Large intestine (tissue), 3 donors: ENCODE data around the gene ARMH1. TPM values are rescaled to one million over a fixed set of nuclear protein-coding genes. Genes with fewer than 3 reads are reported as not detected.

Source experiments
- DNase-seq, 2 donors: peaks; one replicate each; pipeline versions ENCODE4 v3.0.0 to v3.0.0-alpha.2; 2013
- H3K27ac ChIP-seq: one replicate; pipeline ENCODE4 v1.5.1; 2013; ENCODE audit warnings: low read length
- H3K27me3 ChIP-seq: 2 replicates; pipeline ENCODE4 v1.6.1; 2013; ENCODE audit warnings: low read length; ENCODE audit not compliant: control insufficient read depth, insufficient read depth
- H3K36me3 ChIP-seq: 2 replicates; pipeline ENCODE4 v1.6.1; 2013; ENCODE audit warnings: low read length; ENCODE audit not compliant: control insufficient read depth, insufficient read depth
- H3K4me1 ChIP-seq: one replicate; pipeline ENCODE4 v1.6.1; 2013; ENCODE audit warnings: low read length; ENCODE audit not compliant: control insufficient read depth, insufficient read depth
- H3K4me3 ChIP-seq: one replicate; pipeline ENCODE4 v1.5.1; 2013; ENCODE audit warnings: low read length
- H3K9me3 ChIP-seq: one replicate; pipeline ENCODE4 v1.6.1; 2013; ENCODE audit warnings: mild to moderate bottlenecking, low read depth, low read length, moderate library complexity; ENCODE audit not compliant: control insufficient read depth
- WGBS: methylation state at CpG from one replicate; pipeline ENCODE4 v1.1.5; 2013; ENCODE audit warnings: low lambda C conversion rate; ENCODE audit not compliant: insufficient coverage; 5-methylcytosine and 5-hydroxymethylcytosine counted together
- polyA plus RNA-seq: library from polyadenylated mRNA; unstranded; fragments of 120-200 nt; gene quantifications from one replicate; pipeline ENCODE4 v1.2.1, GENCODE V29; 2013

ARMH1 gene
- polyA plus RNA-seq, 1 donor = 2.8 TPM

DNA sequence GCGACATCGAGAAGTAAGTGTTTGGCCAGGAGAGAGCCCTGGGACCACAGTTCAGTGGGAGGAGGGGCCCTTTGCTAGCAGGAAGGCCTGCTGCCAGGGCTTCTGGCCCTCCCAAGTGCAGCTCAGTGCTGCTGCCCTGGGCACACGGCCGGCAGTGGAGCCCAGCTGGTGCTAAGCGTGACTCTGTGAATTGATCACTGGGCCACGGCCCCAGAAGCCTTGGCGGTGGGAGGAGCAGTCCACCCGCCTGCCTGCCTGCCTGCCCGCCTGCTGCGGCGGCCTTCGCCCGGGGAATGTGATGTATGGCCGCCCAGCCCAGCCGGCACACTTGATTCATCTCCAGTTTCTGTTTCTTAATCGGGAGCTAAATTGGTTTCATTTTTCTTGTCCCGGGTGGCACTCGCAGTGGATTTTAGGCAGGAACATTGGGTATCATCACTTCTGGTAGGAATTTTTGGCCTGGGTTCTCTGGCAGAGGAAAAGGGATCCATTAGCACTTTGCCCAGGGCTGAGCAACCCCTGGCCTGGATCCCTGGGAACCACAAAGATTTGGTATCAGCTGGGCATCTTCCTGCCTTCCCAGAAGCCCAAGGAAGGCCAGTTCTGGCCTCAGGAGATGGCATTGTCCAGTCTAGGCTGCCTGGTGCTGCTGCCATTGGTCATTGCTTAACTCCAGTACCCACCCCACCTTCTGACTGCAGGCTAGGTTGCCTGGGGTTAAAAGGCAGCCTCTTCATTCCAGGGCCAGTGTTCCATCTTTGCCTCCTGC is 28.9 kb upstream of the ARMH1 start:
- Histone ChIP-seq H3K4me1 (peaks cover 41% of the 10 kb centered on the region), H3K36me3 (peaks cover 94% of the 10 kb centered on the region), H3K4me3 (no peak overlapping the region), H3K27ac (peak overlapping the region; percentile 25), H3K27me3 (no peaks in the 10 kb centered on the region), H3K9me3 (no peaks in the 10 kb centered on the region)
- WGBS = no CpG with 5 or more reads among the region's 18 CpGs
- no peak for DNase-seq

DNA sequence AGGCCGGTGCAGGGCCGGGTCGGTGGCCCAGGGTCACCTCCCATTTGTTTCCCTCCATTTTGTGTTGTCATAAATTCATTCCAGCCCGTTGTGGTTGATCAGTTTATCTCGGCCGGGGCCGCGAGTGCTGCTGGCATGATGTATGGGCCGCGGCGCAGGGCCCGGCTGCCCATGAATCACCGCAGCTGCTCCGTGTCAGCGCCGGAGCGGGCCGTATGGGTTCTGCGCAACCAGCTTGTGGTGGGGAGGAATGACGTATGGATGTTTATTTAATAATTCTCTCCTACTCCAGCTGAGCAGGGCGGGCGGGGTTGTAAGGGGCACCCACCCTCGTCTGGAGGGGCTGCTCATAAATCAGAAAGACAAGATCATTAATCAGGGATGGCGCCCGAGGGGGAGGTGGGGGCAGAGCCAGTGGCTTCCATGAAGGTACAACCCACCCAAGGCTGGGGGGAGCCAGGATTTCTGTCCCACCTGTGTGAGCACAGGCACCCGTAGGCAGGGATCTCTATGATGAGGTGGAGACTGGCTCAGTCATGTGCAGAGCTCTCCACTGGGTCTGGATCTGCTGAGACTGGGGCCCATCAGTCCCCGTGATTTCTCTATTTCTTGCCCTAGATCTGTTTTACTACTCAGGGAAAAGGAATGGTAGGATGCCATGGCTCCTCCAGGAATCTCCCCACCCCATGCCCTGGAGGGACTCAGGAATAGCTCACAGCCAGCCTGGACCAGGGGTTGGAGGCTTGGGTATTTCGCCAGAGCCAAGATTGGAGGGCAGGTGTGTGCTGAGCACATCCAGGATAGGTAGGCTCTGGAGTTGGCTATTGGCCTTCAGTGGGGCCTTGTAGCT is 28.0 kb upstream of the ARMH1 start:
- Histone ChIP-seq H3K36me3 (peaks cover 94% of the 10 kb centered on the region), H3K4me3 (no peak overlapping the region), H3K27ac (no peak overlapping the region), H3K9me3 (no peaks in the 10 kb centered on the region), H3K27me3 (no peaks in the 10 kb centered on the region), H3K4me1 (peaks cover 47% of the 10 kb centered on the region)
- no peak for DNase-seq
- no CpG with 5 or more reads among the region's 28 CpGs for WGBS

DNA sequence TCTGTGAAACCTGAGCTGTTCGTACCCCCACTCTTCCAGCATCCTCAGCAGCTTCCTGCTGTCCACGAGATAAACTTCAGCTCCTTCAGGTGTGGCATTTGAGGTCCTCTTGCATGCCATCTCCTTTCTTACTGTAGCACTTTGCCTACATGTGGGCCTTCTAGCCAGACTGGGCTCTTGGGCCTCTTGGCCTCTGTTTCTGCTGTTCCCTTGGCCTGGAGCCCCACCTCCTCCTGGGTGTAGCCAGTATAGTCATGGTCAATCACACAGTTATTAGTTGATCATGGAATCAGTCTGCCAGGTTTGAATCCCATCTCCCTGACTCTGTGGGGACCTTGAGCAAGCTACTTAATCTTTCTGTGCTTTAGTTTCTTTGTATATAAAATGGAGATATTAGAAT is 26.6 kb upstream of the ARMH1 start:
- Histone ChIP-seq H3K27ac (no peak overlapping the region), H3K27me3 (no peaks in the 10 kb centered on the region), H3K4me3 (no peak overlapping the region), H3K4me1 (peaks cover 50% of the 10 kb centered on the region), H3K36me3 (peaks cover 80% of the 10 kb centered on the region), H3K9me3 (no peaks in the 10 kb centered on the region)
- no peak for DNase-seq
- no CpG with 5 or more reads among the region's 2 CpGs for WGBS

DNA sequence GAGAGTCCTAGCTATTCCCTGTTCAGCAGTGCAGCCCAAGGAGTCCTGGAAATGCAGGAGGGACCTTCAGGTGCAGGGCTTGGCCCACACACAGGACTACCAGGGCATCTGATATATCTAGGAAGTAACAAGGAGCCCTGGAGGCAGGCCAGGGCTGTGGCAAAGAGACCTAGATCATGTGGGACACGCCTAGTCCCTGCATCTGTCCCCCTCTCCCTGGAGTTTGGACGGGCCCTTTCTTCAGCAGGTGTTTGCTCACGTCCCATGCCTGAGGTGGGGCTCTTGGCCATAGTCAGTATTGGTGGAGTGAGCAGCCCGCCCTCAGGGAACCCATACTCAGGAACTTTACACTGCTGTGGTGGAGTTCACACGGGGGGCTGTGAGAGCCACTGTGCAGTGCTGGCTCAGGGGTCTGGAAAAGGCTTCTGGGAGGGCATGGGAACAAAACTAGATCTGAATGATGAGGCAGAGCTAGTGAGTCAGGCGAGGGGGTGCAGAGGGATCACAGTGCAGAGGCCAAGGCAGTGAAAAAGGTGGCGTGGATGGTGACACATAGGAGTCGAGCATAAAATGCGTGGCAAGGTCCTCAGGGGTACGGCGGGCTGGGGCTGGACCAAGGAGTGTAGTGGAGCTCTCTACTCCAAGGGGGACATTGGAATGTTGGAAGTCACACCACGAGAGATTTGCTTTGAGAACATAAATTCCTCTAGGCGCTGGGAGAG is 25.8 kb upstream of the ARMH1 start:
- Histone ChIP-seq H3K27ac (peak overlapping the region; percentile 17), H3K4me3 (no peak overlapping the region), H3K9me3 (no peaks in the 10 kb centered on the region), H3K27me3 (no peaks in the 10 kb centered on the region), H3K36me3 (peaks cover 77% of the 10 kb centered on the region), H3K4me1 (peaks cover 50% of the 10 kb centered on the region)
- 97% methylated on average over 6 of the region's 13 CpGs for WGBS
- DNase-seq = peak in 1 of 2 donors; percentile 70

DNA sequence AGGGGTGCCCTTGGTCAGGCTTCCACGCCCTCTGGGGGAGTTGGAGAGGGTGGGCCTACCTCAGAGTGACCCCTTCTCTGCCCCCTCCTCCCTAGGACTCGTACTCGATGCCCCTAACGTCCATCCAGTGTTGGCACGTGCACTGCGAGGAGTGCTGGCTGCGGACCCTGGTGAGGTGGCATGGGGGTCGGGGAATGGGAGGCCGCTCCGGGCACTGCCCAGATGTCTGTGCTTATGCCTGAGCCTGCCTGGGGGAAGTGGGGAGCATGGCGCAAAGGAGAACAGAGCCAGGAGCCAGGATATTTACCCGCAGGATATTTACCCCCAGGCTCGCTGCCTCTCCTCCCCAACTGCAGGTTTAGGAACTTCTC is 24.7 kb upstream of the ARMH1 start:
- Histone ChIP-seq H3K9me3 (peaks cover 1% of the 10 kb centered on the region), H3K4me1 (peaks cover 50% of the 10 kb centered on the region), H3K27ac (peak overlapping the region; percentile 69), H3K36me3 (peaks cover 74% of the 10 kb centered on the region), H3K27me3 (no peaks in the 10 kb centered on the region), H3K4me3 (no peak overlapping the region)
- no peak for DNase-seq
- no CpG with 5 or more reads among the region's 13 CpGs for WGBS

DNA sequence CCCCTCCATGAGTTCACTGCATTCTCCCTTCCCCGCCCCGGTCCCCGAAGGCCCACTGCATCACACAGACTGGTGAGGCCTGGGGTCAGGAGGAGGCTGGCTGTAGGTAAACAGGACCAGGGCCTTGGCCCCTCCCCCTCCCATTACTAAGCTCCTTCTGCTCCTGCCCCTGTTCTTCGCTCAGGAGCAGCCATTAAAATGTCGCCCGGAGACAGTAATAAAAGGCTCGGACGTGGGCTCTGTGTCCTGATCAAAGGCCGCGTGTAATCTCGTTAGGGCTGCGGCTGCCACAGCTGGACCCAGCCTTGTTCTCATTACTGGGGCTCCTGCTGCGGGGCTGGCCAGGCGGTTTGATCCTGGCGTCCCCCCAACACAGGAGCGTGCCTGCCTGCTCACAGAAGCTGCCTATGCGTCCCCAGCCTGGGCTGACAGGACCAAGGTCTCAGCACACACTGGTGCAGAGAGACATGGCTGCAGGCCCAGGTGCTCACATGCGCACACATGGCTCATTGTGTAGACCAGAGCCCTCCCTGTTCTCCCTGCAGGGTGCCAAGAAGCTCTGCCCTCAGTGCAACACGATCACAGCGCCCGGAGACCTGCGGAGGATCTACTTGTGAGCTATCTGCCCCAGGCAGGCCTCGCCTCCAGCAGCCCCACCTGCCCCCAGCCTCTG is 24.2 kb upstream of the ARMH1 start:
- Histone ChIP-seq H3K36me3 (peaks cover 71% of the 10 kb centered on the region), H3K4me3 (no peak overlapping the region), H3K27ac (peak overlapping the region; percentile 69), H3K27me3 (no peaks in the 10 kb centered on the region), H3K4me1 (peaks cover 50% of the 10 kb centered on the region), H3K9me3 (peaks cover 3% of the 10 kb centered on the region)
- no CpG with 5 or more reads among the region's 23 CpGs for WGBS
- DNase-seq = peak; percentile 84 to 92

DNA sequence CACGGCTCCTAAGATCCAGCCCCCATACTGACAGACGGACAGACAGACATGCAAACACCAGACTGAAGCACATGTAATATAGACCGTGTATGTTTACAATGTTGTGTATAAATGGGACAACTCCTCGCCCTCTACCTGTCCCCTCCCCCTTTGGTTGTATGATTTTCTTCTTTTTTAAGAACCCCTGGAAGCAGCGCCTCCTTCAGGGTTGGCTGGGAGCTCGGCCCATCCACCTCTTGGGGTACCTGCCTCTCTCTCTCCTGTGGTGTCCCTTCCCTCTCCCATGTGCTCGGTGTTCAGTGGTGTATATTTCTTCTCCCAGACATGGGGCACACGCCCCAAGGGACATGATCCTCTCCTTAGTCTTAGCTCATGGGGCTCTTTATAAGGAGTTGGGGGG is 23.4 kb upstream of the ARMH1 start:
- Histone ChIP-seq H3K36me3 (peaks cover 63% of the 10 kb centered on the region), H3K27ac (no peak overlapping the region), H3K4me1 (peaks cover 50% of the 10 kb centered on the region), H3K27me3 (no peaks in the 10 kb centered on the region), H3K9me3 (peaks cover 3% of the 10 kb centered on the region), H3K4me3 (no peak overlapping the region)
- no CpG with 5 or more reads among the region's 8 CpGs for WGBS
- DNase-seq = no peak

DNA sequence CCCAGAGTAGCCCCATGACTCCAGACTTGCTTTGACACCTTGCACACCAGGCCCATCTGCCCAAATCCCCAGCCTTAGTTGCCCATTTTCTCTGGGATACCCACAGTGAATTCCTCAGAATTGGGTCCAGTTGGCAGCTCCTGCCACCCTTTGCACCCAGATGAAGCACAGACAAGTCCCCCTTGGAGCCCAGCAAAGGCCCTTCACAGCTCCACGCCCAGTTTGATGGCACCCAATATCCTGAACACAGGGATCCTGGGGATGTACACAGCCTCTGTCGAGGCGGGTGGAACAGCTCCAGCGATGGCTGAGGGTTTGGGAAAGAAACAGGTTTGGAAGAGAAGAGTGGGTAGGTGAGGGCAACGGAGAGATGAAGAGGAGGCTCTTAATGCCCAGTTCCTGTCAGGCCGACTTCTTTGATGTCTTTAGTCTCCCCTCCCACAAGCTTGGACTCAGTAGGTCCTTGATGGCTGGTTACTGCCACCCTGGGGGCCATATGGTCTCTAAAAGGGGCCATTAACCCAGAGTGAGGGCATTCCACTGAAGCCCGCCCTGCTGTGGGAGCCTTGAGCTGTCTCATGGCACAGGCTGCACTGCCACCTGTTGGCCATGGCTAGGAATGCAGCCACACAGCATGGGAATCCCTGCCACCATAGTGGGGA is 21.9 kb upstream of the ARMH1 start:
- no peak overlapping the region for H3K27ac ChIP-seq
- no peaks in the 10 kb centered on the region for H3K27me3 ChIP-seq
- no CpG with 5 or more reads among the region's 7 CpGs for WGBS
- no peak overlapping the region for H3K4me3 ChIP-seq
- peaks cover 39% of the 10 kb centered on the region for H3K4me1 ChIP-seq
- H3K9me3 ChIP-seq = peaks cover 3% of the 10 kb centered on the region
- peak; percentile 60 to 63 for DNase-seq
- peaks cover 54% of the 10 kb centered on the region for H3K36me3 ChIP-seq

DNA sequence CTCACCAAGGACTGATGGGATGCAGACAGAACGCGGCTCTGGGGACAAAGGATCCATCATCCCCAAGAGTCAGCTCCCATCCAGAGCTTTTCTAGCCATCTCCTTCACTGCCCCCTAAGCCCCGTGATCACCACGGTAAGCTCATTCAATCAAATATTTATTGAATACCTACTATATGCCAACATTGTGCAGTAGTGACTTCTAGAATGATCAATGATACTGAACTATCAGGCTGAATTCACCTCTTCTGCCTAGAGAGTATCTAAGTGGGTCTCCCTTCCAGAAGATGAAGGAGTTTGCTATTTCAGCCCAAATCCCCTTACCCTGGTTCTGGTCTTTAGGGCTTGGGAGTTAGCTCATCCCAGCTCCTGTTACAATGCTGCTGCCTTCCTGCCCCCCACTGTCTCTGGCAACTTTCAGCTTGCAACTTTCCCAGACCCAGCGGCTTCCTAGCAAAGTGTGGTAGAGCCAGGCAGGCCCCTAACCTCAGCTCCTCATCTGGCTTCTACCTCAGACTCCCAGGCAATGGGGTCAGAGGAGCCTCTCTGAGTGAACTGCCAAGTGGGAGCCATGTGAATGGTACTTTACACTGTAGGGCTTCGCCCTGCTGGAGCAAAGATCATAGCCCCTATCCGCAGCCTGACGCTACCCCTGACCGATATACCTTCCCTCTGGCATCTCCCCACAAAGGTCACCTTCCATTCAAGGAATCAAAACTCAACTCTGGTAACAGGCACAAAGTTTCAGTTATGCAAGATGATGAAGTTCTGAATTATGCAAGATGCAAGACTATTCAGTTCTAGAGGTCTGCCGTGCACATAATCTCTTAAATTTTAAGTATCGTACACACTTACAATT is 21.2 kb upstream of the ARMH1 start:
- DNase-seq = no peak
- Histone ChIP-seq H3K36me3 (peaks cover 48% of the 10 kb centered on the region), H3K27me3 (no peaks in the 10 kb centered on the region), H3K4me1 (peaks cover 32% of the 10 kb centered on the region), H3K9me3 (peaks cover 3% of the 10 kb centered on the region), H3K4me3 (no peak overlapping the region), H3K27ac (no peak overlapping the region)
- WGBS = 80% methylated on average over 1 of the region's 11 CpGs
